ENCODE results near the gene ARHGEF5. TPM values are rescaled to one million over a fixed set of nuclear protein-coding genes. Genes with fewer than 3 reads are reported as not detected.
"Not testable (repeated sequence)": the region's sequence is repeated elsewhere in the genome, so short reads cannot be mapped to it uniquely, and the experiment has no call there.

The ARHGEF5 gene
- total and polyA plus RNA-seq, 2 of the 4 experiments (the other 2 are of a cell fraction): under 0.01 to 0.19 TPM

- H3K27me3 ChIP-seq (ENCODE audit: control insufficient read depth, insufficient read depth, low read length); H2BK120ac ChIP-seq (ENCODE audit: low read depth, low read length); H3K9me3 ChIP-seq (ENCODE audit: control insufficient read depth, insufficient read depth, low read length); POLR2A ChIA-PET (ENCODE audit: unreplicated experiment); H2BK15ac ChIP-seq (ENCODE audit: low read depth, low read length); H3K79me1 ChIP-seq (ENCODE audit: low read depth in 1 of 2, low read length in 2 of 2); dilution Hi-C loops (cut with HindIII; ENCODE audit: low sequenced_read_pairs, unreplicated experiment); intact Hi-C loops (cut with micrococcal nuclease); H2AFZ ChIP-seq (replicated peaks; ENCODE audit: low read length, poor library complexity); H3K4me3 ChIP-seq (ENCODE audit: insufficient read depth, low read depth, low read length); H3K36me3 ChIP-seq (ENCODE audit: control insufficient read depth, insufficient read depth, low read length); H3K14ac ChIP-seq (replicated peaks; ENCODE audit: low read depth, low read length); H3K27ac ChIP-seq (ENCODE audit: insufficient read depth, low read length); H3K18ac ChIP-seq (ENCODE audit: low read depth, low read length); BruUV-seq (replicated peaks); H3K9me1 ChIP-seq (ENCODE audit: insufficient read depth, low read length); H2AK5ac ChIP-seq (ENCODE audit: low read depth, low read length); H4K20me1 ChIP-seq (ENCODE audit: insufficient read depth, low read length); H4K5ac ChIP-seq (ENCODE audit: low read depth, low read length); H3K23ac ChIP-seq (ENCODE audit: low read depth, low read length); H4K8ac ChIP-seq (ENCODE audit: low read depth in 2 of 2, low read length in 2 of 2); H3K9ac ChIP-seq (ENCODE audit: low read depth, low read length); H2BK20ac ChIP-seq (ENCODE audit: low read depth, low read length); CTCF ChIA-PET; H3K4ac ChIP-seq (ENCODE audit: low read depth, low read length); H3K56ac ChIP-seq (ENCODE audit: extremely low read depth, insufficient read depth, low read length); ATAC-seq (ENCODE audit: low read depth); H4K91ac ChIP-seq (ENCODE audit: insufficient read depth, low read depth, low read length); H3K4me2 ChIP-seq (ENCODE audit: low read depth, low read length); H2BK5ac ChIP-seq (ENCODE audit: low read depth, low read length, poor library complexity, severe bottlenecking); in situ Hi-C loops (cut with MboI; ENCODE audit: low sequenced_read_pairs); H2AK9ac ChIP-seq (replicated peaks; ENCODE audit: low read depth, low read length, poor library complexity); DNase-seq; H3K4me1 ChIP-seq (ENCODE audit: control insufficient read depth, insufficient read depth, low read length): not testable (repeated sequence)
- WGBS, 2 experiments (ENCODE audit: extremely low coverage in 2 of 2, insufficient read length in 1 of 2): no CpG with 5 or more reads among the region's 1 CpG
Measured at GRCh38 chr7:144317537-144317936, 37.7 kb upstream of the ARHGEF5 start.

- H2AFZ ChIP-seq (replicated peaks; ENCODE audit: low read length, poor library complexity); DNase-seq; H3K9me3 ChIP-seq (ENCODE audit: control insufficient read depth, insufficient read depth, low read length); H3K9ac ChIP-seq (ENCODE audit: low read depth, low read length); H4K91ac ChIP-seq (ENCODE audit: insufficient read depth, low read depth, low read length); H3K18ac ChIP-seq (ENCODE audit: low read depth, low read length); H4K8ac ChIP-seq (ENCODE audit: low read depth in 2 of 2, low read length in 2 of 2); H3K4ac ChIP-seq (ENCODE audit: low read depth, low read length); H4K5ac ChIP-seq (ENCODE audit: low read depth, low read length); H3K23ac ChIP-seq (ENCODE audit: low read depth, low read length); H3K27ac ChIP-seq (ENCODE audit: insufficient read depth, low read length); H2BK15ac ChIP-seq (ENCODE audit: low read depth, low read length); H3K4me3 ChIP-seq (ENCODE audit: insufficient read depth, low read depth, low read length); intact Hi-C loops (cut with micrococcal nuclease); H2BK120ac ChIP-seq (ENCODE audit: low read depth, low read length); POLR2A ChIA-PET (ENCODE audit: unreplicated experiment); in situ Hi-C loops (cut with MboI; ENCODE audit: low sequenced_read_pairs); H3K36me3 ChIP-seq (ENCODE audit: control insufficient read depth, insufficient read depth, low read length); H2AK9ac ChIP-seq (replicated peaks; ENCODE audit: low read depth, low read length, poor library complexity); CTCF ChIA-PET; H3K9me1 ChIP-seq (ENCODE audit: insufficient read depth, low read length); H3K4me1 ChIP-seq (ENCODE audit: control insufficient read depth, insufficient read depth, low read length); H2BK20ac ChIP-seq (ENCODE audit: low read depth, low read length); H2BK5ac ChIP-seq (ENCODE audit: low read depth, low read length, poor library complexity, severe bottlenecking); H3K14ac ChIP-seq (replicated peaks; ENCODE audit: low read depth, low read length); H4K20me1 ChIP-seq (ENCODE audit: insufficient read depth, low read length); BruUV-seq (replicated peaks); ATAC-seq (ENCODE audit: low read depth); H3K4me2 ChIP-seq (ENCODE audit: low read depth, low read length); H2AK5ac ChIP-seq (ENCODE audit: low read depth, low read length); H3K79me1 ChIP-seq (ENCODE audit: low read depth in 1 of 2, low read length in 2 of 2); H3K27me3 ChIP-seq (ENCODE audit: control insufficient read depth, insufficient read depth, low read length); dilution Hi-C loops (cut with HindIII; ENCODE audit: low sequenced_read_pairs, unreplicated experiment); H3K56ac ChIP-seq (ENCODE audit: extremely low read depth, insufficient read depth, low read length): not testable (repeated sequence)
- no CpG with 5 or more reads among the region's 2 CpGs for WGBS, 2 experiments (ENCODE audit: extremely low coverage in 2 of 2, insufficient read length in 1 of 2)
Measured at GRCh38 chr7:144319547-144319946, 35.7 kb upstream of the ARHGEF5 start.

Data from IMR-90 (cell line).